IgD-negative memory B cell (primary cell): ENCODE measurements around the gene RCAN3. TPM values are rescaled to one million over a fixed set of nuclear protein-coding genes. Genes with fewer than 3 reads are reported as not detected.
A peak's percentile ranks its signal among the peaks of the same experiment; 100 is the strongest.

ENCODE experiments used
- H3K27ac Mint-ChIP-seq, 3 donors: one replicate each; pipeline ENCODE4 v1.8.0; 2020 to 2022; ENCODE audit warnings: mild to moderate bottlenecking in 3 of 3, mixed read lengths in 3 of 3, moderate library complexity in 1 of 3
- H3K27me3 Mint-ChIP-seq: one replicate; pipeline ENCODE4 v1.8.0; 2021; ENCODE audit warnings: mixed read lengths
- H3K36me3 Mint-ChIP-seq: one replicate; pipeline ENCODE4 v1.8.0; 2020; ENCODE audit warnings: mild to moderate bottlenecking, mixed read lengths
- H3K4me1 Mint-ChIP-seq, 3 donors: one replicate each; pipeline ENCODE4 v1.8.0; 2020 to 2022; ENCODE audit warnings: mixed read lengths in 3 of 3, mild to moderate bottlenecking in 1 of 3
- H3K4me3 Mint-ChIP-seq, 4 donors: one replicate each; pipeline ENCODE4 v1.8.0; 2020 to 2022; ENCODE audit warnings: mild to moderate bottlenecking in 4 of 4, mixed read lengths in 4 of 4, moderate library complexity in 3 of 4
- H3K9me3 Mint-ChIP-seq, 3 donors: one replicate each; pipeline ENCODE4 v1.8.0; 2020 to 2021; ENCODE audit warnings: mixed read lengths in 3 of 3, mild to moderate bottlenecking in 1 of 3
- polyA plus RNA-seq: library from polyadenylated mRNA; unstranded; fragments of 300-500 nt; fragmentation: Illumina TruSeq; gene quantifications from one replicate; pipeline ENCODE4 v1.2.3, GENCODE V29; 2021

RCAN3 gene
- polyA plus RNA-seq, 1 donor from 2014 or later: 36.1 TPM

GRCh38 chr1:24584171-24584647, 81.6 kb downstream of the RCAN3 start:
- peaks cover 0 to 5% (median 4%) of the 10 kb centered on the region in 3 donors for H3K4me1 Mint-ChIP-seq
- H3K27me3 Mint-ChIP-seq: no peaks in the 10 kb centered on the region
- H3K4me3 Mint-ChIP-seq: no peak overlapping the region
- H3K36me3 Mint-ChIP-seq: no peaks in the 10 kb centered on the region
- no peak overlapping the region for H3K27ac Mint-ChIP-seq
- H3K9me3 Mint-ChIP-seq: no peaks in the 10 kb centered on the region

- Mint-ChIP-seq H3K9me3 (no peaks in the 10 kb centered on the region), H3K36me3 (no peaks in the 10 kb centered on the region), H3K4me3 (no peak overlapping the region), H3K27me3 (peaks cover 2% of the 10 kb centered on the region), H3K4me1 (peaks cover 0 to 5% (median 4%) of the 10 kb centered on the region in 3 donors), H3K27ac (no peak overlapping the region)
Observed at GRCh38 chr1:24586119-24586518, 83.5 kb downstream of the RCAN3 start.

- peaks cover 0 to 5% (median 4%) of the 10 kb centered on the region in 3 donors for H3K4me1 Mint-ChIP-seq
- H3K27ac Mint-ChIP-seq: peak overlapping the region in 1 of 3 donors; percentile 46
- H3K4me3 Mint-ChIP-seq: no peak overlapping the region
- no peaks in the 10 kb centered on the region for H3K9me3 Mint-ChIP-seq
- H3K27me3 Mint-ChIP-seq: peaks cover 2% of the 10 kb centered on the region
- peaks cover 3% of the 10 kb centered on the region for H3K36me3 Mint-ChIP-seq
Observed at GRCh38 chr1:24586970-24587820, 84.6 kb downstream of the RCAN3 start.

- Mint-ChIP-seq H3K27me3 (peaks cover 2% of the 10 kb centered on the region), H3K9me3 (no peaks in the 10 kb centered on the region), H3K36me3 (peaks cover 3% of the 10 kb centered on the region), H3K4me3 (no peak overlapping the region), H3K27ac (no peak overlapping the region), H3K4me1 (peaks cover 0 to 5% (median 4%) of the 10 kb centered on the region in 3 donors)
Observed at GRCh38 chr1:24588573-24588972, 85.9 kb downstream of the RCAN3 start.

GRCh38 chr1:24589200-24589599, 86.6 kb downstream of the RCAN3 start:
- peaks cover 3% of the 10 kb centered on the region for H3K36me3 Mint-ChIP-seq
- H3K9me3 Mint-ChIP-seq: no peaks in the 10 kb centered on the region
- no peak overlapping the region for H3K4me3 Mint-ChIP-seq
- peaks cover 0 to 5% (median 4%) of the 10 kb centered on the region in 3 donors for H3K4me1 Mint-ChIP-seq
- peaks cover 5% of the 10 kb centered on the region for H3K27me3 Mint-ChIP-seq
- H3K27ac Mint-ChIP-seq: no peak overlapping the region

Other genes starting within 250 kb of the RCAN3 start
- not detected for gene GRHL3, start 183.5 kb upstream of the RCAN3 start, polyA plus RNA-seq
- 5.8 TPM for gene STPG1, start 89.1 kb upstream of the RCAN3 start, polyA plus RNA-seq
- gene NIPAL3, start 87.0 kb upstream of the RCAN3 start, polyA plus RNA-seq: 36.3 TPM
- not detected for gene NCMAP, start 53.3 kb downstream of the RCAN3 start, polyA plus RNA-seq
- gene SRRM1, start 140.5 kb downstream of the RCAN3 start, polyA plus RNA-seq: 317 TPM
- 49.6 TPM for gene CLIC4, start 242.6 kb downstream of the RCAN3 start, polyA plus RNA-seq